Nephron (organoid): ENCODE data around the gene SOX1.

ENCODE experiments used
- H3K27ac Mint-ChIP-seq, 3 experiments: 2 replicates each; pipeline ENCODE4 v1.8.0; 2020; ENCODE audit warnings: mixed read lengths in 3 of 3, mild to moderate bottlenecking in 2 of 3, moderate library complexity in 1 of 3
- H3K27me3 Mint-ChIP-seq: 2 replicates; pipeline ENCODE4 v1.8.0; 2021; ENCODE audit warnings: low read depth, mild to moderate bottlenecking, moderate library complexity, mixed read lengths
- H3K36me3 Mint-ChIP-seq: 2 replicates; pipeline ENCODE4 v1.8.0; 2020; ENCODE audit warnings: low read depth, mixed read lengths
- H3K4me1 Mint-ChIP-seq: 2 replicates; pipeline ENCODE4 v1.8.0; 2020; ENCODE audit warnings: mixed read lengths
- H3K4me3 Mint-ChIP-seq, 3 experiments: 2 replicates each; pipeline ENCODE4 v1.8.0; 2020; ENCODE audit warnings: mild to moderate bottlenecking in 3 of 3, mixed read lengths in 3 of 3, moderate library complexity in 2 of 3
- H3K9me3 Mint-ChIP-seq: 2 replicates; pipeline ENCODE4 v1.8.0; 2020; ENCODE audit warnings: mixed read lengths
- TF ChIP-seq, protein P1 (sequence below), 3 experiments: fragments of 200-600 bp; sonication (generic); IDR thresholded peaks; one replicate each; pipeline ENCODE4 v1.5.0; 2021; ENCODE audit warnings: antibody characterized with exemption in 3 of 3; ENCODE audit not compliant: unreplicated experiment in 3 of 3

SOX1 gene

DNA sequence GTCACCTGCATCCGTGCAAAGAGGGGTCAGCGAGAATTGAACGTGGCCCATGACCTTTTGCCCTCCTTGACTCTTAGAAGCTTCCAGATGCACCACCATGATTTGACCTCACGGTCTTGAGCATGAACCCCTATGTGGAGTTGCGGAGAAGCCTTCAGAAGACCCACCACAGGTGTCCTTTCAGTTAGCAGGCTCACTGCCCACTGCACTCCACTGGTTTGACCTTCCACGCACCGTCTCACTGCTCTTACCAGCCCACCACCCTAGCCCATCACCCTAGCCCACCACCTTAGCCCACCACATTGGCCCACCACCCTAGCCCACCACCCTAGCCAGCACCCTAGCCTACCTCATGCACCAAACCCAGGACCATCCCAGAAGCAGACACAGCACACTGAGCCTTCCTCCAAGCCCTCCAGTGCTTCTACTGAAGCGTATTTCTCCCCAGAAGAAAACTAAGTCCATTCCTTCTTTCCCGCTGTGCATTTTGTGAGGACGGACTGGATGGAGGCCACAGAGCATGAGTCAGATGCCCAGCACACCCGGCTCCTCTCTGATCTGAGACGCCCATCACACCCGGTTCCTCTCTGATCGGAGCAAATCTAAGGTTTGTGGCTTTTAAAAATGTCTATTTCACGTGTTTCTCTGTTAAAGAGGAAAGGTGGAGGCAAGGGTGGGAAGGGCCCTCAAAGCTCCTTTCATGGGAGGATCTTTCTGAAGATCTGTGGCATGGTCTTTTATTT is 45.8 kb downstream of the SOX1 start:
- H3K4me3 Mint-ChIP-seq, result no peak overlapping the region
- TF ChIP-seq, protein P1, sequence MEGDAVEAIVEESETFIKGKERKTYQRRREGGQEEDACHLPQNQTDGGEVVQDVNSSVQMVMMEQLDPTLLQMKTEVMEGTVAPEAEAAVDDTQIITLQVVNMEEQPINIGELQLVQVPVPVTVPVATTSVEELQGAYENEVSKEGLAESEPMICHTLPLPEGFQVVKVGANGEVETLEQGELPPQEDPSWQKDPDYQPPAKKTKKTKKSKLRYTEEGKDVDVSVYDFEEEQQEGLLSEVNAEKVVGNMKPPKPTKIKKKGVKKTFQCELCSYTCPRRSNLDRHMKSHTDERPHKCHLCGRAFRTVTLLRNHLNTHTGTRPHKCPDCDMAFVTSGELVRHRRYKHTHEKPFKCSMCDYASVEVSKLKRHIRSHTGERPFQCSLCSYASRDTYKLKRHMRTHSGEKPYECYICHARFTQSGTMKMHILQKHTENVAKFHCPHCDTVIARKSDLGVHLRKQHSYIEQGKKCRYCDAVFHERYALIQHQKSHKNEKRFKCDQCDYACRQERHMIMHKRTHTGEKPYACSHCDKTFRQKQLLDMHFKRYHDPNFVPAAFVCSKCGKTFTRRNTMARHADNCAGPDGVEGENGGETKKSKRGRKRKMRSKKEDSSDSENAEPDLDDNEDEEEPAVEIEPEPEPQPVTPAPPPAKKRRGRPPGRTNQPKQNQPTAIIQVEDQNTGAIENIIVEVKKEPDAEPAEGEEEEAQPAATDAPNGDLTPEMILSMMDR (IDR thresholded peaks at IDR 0.05; ENCODE audit: unreplicated experiment in 3 of 3), result no peak
- no peaks in the 10 kb centered on the region for H3K36me3 Mint-ChIP-seq
- peaks cover 4% of the 10 kb centered on the region for H3K9me3 Mint-ChIP-seq
- H3K27ac Mint-ChIP-seq, result no peak overlapping the region
- H3K27me3 Mint-ChIP-seq, result peaks cover 91% of the 10 kb centered on the region
- peaks cover 6% of the 10 kb centered on the region for H3K4me1 Mint-ChIP-seq

DNA sequence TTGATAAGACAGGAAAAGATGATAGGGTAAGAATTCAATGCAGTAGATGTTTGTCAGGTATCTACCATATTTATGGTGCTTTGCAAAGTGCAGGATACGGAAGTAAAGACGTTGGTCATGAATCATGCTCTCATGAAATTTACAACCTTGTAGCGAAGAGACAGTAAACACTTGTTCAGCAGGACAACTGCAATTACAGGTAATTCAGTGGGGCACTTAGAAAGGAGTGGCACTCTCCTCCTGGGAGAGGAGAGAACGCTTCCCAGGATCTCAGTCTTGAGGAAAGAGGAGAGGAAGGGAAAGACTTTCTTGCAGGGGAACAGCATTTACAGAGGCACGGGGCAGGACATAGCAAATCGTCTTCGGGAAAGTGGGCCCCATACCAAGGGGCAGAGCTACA is 46.4 kb downstream of the SOX1 start:
- H3K4me3 Mint-ChIP-seq, result no peak overlapping the region
- H3K9me3 Mint-ChIP-seq, result peaks cover 4% of the 10 kb centered on the region
- TF ChIP-seq, protein P1 (IDR thresholded peaks at IDR 0.05; ENCODE audit: unreplicated experiment in 3 of 3), result no peak
- H3K36me3 Mint-ChIP-seq, result no peaks in the 10 kb centered on the region
- H3K27ac Mint-ChIP-seq, result no peak overlapping the region
- peaks cover 5% of the 10 kb centered on the region for H3K4me1 Mint-ChIP-seq
- H3K27me3 Mint-ChIP-seq, result peaks cover 88% of the 10 kb centered on the region

DNA sequence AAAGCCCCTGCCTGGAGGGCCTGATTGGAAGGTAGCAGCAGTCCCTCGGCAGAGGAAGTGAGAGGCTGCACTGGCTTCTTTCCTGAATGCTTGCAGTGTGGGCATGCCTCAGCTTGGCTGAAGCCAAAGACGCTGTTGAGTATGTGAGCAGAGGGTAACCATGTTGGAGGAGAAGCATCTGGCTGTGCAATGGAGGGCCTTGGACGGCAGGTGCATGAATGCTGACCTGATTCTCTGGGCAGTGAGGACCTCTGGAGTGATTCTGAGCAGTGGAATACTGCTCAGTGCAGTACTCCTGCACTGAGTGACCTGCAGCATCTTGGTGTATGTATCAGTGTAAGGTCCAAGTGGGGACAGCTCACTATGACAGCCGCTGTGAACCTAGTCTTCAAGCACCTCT is 46.9 kb downstream of the SOX1 start:
- Mint-ChIP-seq H3K4me1 (peaks cover under 1% of the 10 kb centered on the region), H3K27me3 (peaks cover 84% of the 10 kb centered on the region), H3K9me3 (no peaks in the 10 kb centered on the region), H3K36me3 (no peaks in the 10 kb centered on the region), H3K27ac (no peak overlapping the region), H3K4me3 (no peak overlapping the region)
- TF ChIP-seq, protein P1 (IDR thresholded peaks at IDR 0.05; ENCODE audit: unreplicated experiment in 3 of 3), result no peak

DNA sequence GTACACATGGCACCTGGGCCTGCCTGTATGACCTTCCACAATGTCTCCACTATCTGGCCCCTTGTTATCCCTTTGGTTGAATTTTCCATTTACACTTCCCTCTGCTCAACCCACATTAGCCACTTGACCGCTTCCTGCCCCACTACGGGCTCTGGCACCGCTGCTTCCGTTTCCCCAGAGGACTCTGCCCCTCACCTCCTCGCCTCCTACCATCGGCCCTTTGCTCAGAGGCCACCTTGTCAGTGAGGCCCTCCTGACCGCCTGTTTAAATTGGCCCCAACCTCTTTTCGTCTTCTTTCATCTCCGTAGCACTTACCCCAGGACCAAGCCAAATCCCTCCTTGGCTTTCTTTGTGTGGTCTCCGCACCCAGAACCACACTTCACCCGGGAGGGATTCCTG is 47.4 kb downstream of the SOX1 start:
- H3K27me3 Mint-ChIP-seq, result peaks cover 84% of the 10 kb centered on the region
- no peaks in the 10 kb centered on the region for H3K4me1 Mint-ChIP-seq
- no peak overlapping the region for H3K27ac Mint-ChIP-seq
- TF ChIP-seq, protein P1 (IDR thresholded peaks at IDR 0.05; ENCODE audit: unreplicated experiment in 3 of 3), result no peak
- no peak overlapping the region for H3K4me3 Mint-ChIP-seq
- H3K9me3 Mint-ChIP-seq, result no peaks in the 10 kb centered on the region
- no peaks in the 10 kb centered on the region for H3K36me3 Mint-ChIP-seq

DNA sequence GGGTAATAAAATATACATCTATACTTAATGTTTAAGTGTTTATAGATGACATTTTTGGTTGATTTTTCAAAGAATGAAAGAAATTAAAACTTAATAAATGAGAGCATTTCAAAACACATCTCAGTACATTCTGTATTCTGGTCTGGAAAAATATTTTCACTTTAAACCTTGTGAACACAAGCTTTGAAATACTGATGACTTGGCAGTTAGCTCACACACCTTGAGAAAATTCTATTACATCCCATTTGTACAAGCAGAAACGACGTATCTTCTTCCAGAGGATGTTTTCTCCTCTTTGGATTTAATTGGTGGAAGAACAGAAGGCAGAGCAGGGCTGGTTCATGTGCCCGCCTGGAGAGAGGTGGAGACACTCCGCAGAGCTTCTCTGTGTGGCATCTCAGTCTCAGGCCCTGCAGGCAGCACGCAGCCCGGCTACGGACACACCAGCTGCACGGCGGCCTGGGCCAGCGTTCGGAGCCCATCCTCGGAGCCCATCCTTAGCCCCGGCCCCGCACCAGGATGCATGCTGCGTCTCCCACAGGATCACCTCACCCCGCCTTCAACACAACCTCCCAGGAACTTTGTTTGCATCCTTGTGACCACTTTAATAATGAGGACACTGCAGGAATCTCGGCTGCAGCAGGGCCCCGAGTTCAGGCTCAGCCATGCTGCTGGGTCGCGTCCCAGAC is 48.6 kb downstream of the SOX1 start:
- Mint-ChIP-seq H3K4me3 (no peak overlapping the region), H3K27me3 (peaks cover 84% of the 10 kb centered on the region), H3K27ac (no peak overlapping the region), H3K36me3 (no peaks in the 10 kb centered on the region), H3K9me3 (no peaks in the 10 kb centered on the region), H3K4me1 (no peaks in the 10 kb centered on the region)
- TF ChIP-seq, protein P1 (IDR thresholded peaks at IDR 0.05; ENCODE audit: unreplicated experiment in 3 of 3), result no peak
